Endothelial cell of umbilical vein (primary cell): Measurements from ENCODE around the gene CD2BP2.

Experiments
- EZH2 ChIP-seq: IDR thresholded peaks from 2 replicates; pipeline ENCODE4 v1.6.1; 2012; ENCODE audit warnings: borderline replicate concordance, low read depth, mild to moderate bottlenecking, moderate library complexity, low read length, inconsistent platforms; ENCODE audit not compliant: severe bottlenecking
- JUN ChIP-seq: IDR thresholded peaks from 2 replicates; pipeline ENCODE4 v1.6.1; 2011; ENCODE audit warnings: borderline replicate concordance, low read depth; ENCODE audit not compliant: insufficient read length, insufficient read depth
- MYC ChIP-seq: IDR thresholded peaks from one replicate; pipeline ENCODE4 v1.6.1; 2011; ENCODE audit warnings: mild to moderate bottlenecking, low read depth, low read length
- POLR2A ChIP-seq: IDR thresholded peaks from 2 replicates; pipeline ENCODE4 v1.6.1; 2012; ENCODE audit warnings: low read depth, mild to moderate bottlenecking, control low read depth, low read length
- POLR2AphosphoS5 ChIP-seq: IDR thresholded peaks from 2 replicates; pipeline ENCODE4 v1.6.1; 2012; ENCODE audit warnings: low read depth, mild to moderate bottlenecking, control low read depth, low read length, moderate library complexity; ENCODE audit not compliant: insufficient read depth
- TF ChIP-seq, protein P1 (sequence below), 2 donors: IDR thresholded peaks; 1 replicate in 1 of 2; 2 replicates in 1 of 2; pipeline ENCODE4 v1.5.1; 2011; ENCODE audit warnings: low read length in 2 of 2, mild to moderate bottlenecking in 2 of 2, moderate library complexity in 2 of 2, control low read depth in 1 of 2, inconsistent platforms in 1 of 2, low read depth in 1 of 2; ENCODE audit not compliant: insufficient read depth in 1 of 2; ENCODE audit errors: extremely low read depth in 1 of 2
- TF ChIP-seq, protein P2 (sequence below): IDR thresholded peaks from 2 replicates; pipeline ENCODE4 v1.6.1; 2011; ENCODE audit not compliant: insufficient read depth, insufficient read length

DNA sequence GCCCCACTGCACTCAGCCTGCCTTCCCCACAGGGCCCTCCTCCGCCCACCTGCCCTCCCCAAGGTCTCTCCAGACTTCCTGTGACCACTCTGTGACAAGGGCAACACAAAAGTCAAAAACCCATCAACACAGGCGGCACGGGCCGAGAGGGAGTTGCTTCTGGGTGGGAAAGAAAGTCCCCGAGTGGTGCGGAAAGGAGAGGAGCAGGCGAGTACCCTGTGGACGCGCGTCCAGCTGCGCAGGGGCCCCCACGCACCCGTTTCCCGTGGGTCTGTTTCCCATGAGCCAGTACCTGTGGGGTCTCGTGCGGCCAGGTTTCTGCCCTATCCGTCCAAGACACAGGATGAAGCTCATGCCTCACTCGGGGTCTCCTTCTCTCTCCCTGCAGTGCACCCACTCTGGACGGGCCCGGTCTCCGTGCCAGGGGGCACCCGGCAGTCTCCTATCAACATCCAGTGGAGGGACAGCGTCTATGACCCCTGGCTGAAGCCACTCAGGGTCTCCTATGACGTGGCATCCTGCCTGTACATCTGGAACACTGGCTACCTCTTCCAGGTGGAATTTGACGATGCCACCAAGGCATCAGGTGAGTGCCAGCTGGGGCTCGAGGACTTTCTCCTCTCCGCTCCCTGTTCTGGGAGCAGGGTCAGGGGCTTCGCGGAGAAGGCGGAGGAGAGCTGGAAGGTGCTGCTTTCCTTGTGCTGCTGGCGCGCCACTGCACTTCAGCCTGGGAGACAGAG, 12.2 kb downstream of the CD2BP2 start:
- TF ChIP-seq, protein P1, sequence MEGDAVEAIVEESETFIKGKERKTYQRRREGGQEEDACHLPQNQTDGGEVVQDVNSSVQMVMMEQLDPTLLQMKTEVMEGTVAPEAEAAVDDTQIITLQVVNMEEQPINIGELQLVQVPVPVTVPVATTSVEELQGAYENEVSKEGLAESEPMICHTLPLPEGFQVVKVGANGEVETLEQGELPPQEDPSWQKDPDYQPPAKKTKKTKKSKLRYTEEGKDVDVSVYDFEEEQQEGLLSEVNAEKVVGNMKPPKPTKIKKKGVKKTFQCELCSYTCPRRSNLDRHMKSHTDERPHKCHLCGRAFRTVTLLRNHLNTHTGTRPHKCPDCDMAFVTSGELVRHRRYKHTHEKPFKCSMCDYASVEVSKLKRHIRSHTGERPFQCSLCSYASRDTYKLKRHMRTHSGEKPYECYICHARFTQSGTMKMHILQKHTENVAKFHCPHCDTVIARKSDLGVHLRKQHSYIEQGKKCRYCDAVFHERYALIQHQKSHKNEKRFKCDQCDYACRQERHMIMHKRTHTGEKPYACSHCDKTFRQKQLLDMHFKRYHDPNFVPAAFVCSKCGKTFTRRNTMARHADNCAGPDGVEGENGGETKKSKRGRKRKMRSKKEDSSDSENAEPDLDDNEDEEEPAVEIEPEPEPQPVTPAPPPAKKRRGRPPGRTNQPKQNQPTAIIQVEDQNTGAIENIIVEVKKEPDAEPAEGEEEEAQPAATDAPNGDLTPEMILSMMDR (IDR thresholded peaks at IDR 0.05; ENCODE audit: extremely low read depth in 1 of 2, insufficient read depth in 1 of 2, low read depth in 1 of 2, low read length in 2 of 2) = no peak
- no peak for TF ChIP-seq POLR2A
- TF ChIP-seq POLR2AphosphoS5 = no peak
- no peak for TF ChIP-seq JUN
- TF ChIP-seq MYC = no peak
- TF ChIP-seq, protein P2, sequence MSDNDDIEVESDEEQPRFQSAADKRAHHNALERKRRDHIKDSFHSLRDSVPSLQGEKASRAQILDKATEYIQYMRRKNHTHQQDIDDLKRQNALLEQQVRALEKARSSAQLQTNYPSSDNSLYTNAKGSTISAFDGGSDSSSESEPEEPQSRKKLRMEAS = no peak
- TF ChIP-seq EZH2 = no peak
